SU-DHL-6 (cell line): ENCODE measurements around the gene SOX13.

Source experiments
- H2AFZ ChIP-seq: fragments of 200-600 bp; sonication (generic); 2 replicates; pipeline ENCODE4 v1.6.1; 2014; ENCODE audit warnings: low read depth, mild to moderate bottlenecking, moderate library complexity, mixed read lengths, antibody characterized with exemption, low read length; ENCODE audit not compliant: severe bottlenecking
- H3F3A ChIP-seq: fragments of 200-600 bp; shearing (Covaris generic); 2 replicates; pipeline ENCODE4 v1.6.0; 2016; ENCODE audit warnings: antibody characterized with exemption, mild to moderate bottlenecking; ENCODE audit not compliant: insufficient read depth
- H3K27ac ChIP-seq: fragments of 200-600 bp; sonication (generic); 2 replicates; pipeline ENCODE4 v1.5.1; 2016; ENCODE audit warnings: low read depth, mild to moderate bottlenecking, low read length, moderate library complexity, mixed read lengths
- H3K27me3 ChIP-seq: fragments of 200-600 bp; sonication (generic), shearing (Covaris generic); 2 replicates; pipeline ENCODE4 v1.6.0; 2014; ENCODE audit warnings: mild to moderate bottlenecking, low read length
- H3K36me3 ChIP-seq: fragments of 200-600 bp; sonication (generic); 2 replicates; pipeline ENCODE4 v1.6.1; 2014; ENCODE audit warnings: mild to moderate bottlenecking, low read length, mixed read lengths
- H3K4me2 ChIP-seq: fragments of 300-600, 200-600 bp; shearing (Covaris generic), sonication (generic); 2 replicates; pipeline ENCODE4 v1.6.0; 2014; ENCODE audit warnings: low read length, low read depth, mild to moderate bottlenecking; ENCODE audit not compliant: poor library complexity, severe bottlenecking
- H3K4me3 ChIP-seq: fragments of 200-600 bp; sonication (generic); 2 replicates; pipeline ENCODE4 v1.5.1; 2014; ENCODE audit warnings: antibody characterized with exemption, low read length, mild to moderate bottlenecking, mixed read lengths; ENCODE audit not compliant: insufficient read depth, poor library complexity, severe bottlenecking
- H3K79me2 ChIP-seq: fragments of 200-600 bp; sonication (generic); 2 replicates; pipeline ENCODE4 v1.6.1; 2014; ENCODE audit warnings: mild to moderate bottlenecking, low read length, moderate library complexity; ENCODE audit not compliant: insufficient read depth
- H3K9ac ChIP-seq: fragments of 200-600 bp; sonication (generic); 2 replicates; pipeline ENCODE4 v1.7.0; 2014; ENCODE audit warnings: mild to moderate bottlenecking, low read length
- H3K9me2 ChIP-seq: fragments of 200-600 bp; sonication (generic); replicated peaks from 2 replicates; pipeline ENCODE4 v1.6.1; 2014; ENCODE audit warnings: low read length; ENCODE audit not compliant: insufficient read depth
- H3K9me3 ChIP-seq: fragments of 200-600 bp; sonication (generic); 2 replicates; pipeline ENCODE4 v1.6.1; 2014; ENCODE audit warnings: low read length, mixed read lengths; ENCODE audit not compliant: insufficient read depth
- H4K20me1 ChIP-seq: fragments of 200-600 bp; sonication (generic); 2 replicates; pipeline ENCODE4 v1.6.1; 2014; ENCODE audit warnings: low read depth, mild to moderate bottlenecking, antibody characterized with exemption, low read length, moderate library complexity, mixed read lengths
- CTCF ChIP-seq: fragments of 200-600 bp; sonication (generic); IDR thresholded peaks from one replicate; pipeline ENCODE4 v1.5.1; 2017; ENCODE audit warnings: antibody characterized with exemption, mild to moderate bottlenecking, low read length, moderate library complexity; ENCODE audit not compliant: insufficient read depth, poor library complexity, severe bottlenecking
- EZH2phosphoT487 ChIP-seq: fragments of 200-600 bp; sonication (generic), shearing (Covaris generic); conservative IDR thresholded peaks from 2 replicates; pipeline ENCODE4 v1.6.1; 2018; ENCODE audit warnings: mild to moderate bottlenecking, antibody characterized with exemption, low read length, moderate library complexity, mixed read lengths

The SOX13 gene

GRCh38 chr1:204084247-204084772 is 11.4 kb downstream of the SOX13 start:
- Histone ChIP-seq H3K9me3 (no peaks in the 10 kb centered on the region), H3F3A (no peaks in the 10 kb centered on the region), H3K36me3 (no peaks in the 10 kb centered on the region), H4K20me1 (no peaks in the 10 kb centered on the region), H3K9me2 (no peaks in the 10 kb centered on the region), H3K9ac (no peak overlapping the region), H3K79me2 (no peaks in the 10 kb centered on the region), H3K27ac (no peak overlapping the region), H3K27me3 (no peaks in the 10 kb centered on the region), H2AFZ (no peak overlapping the region), H3K4me2 (no peak overlapping the region), H3K4me3 (no peak overlapping the region)
- TF ChIP-seq EZH2phosphoT487 = no peak
- no peak for TF ChIP-seq CTCF

- Histone ChIP-seq H3K4me3 (no peak overlapping the region), H3K9me3 (no peaks in the 10 kb centered on the region), H3K27me3 (no peaks in the 10 kb centered on the region), H3F3A (no peaks in the 10 kb centered on the region), H4K20me1 (no peaks in the 10 kb centered on the region), H3K9ac (no peak overlapping the region), H2AFZ (no peak overlapping the region), H3K4me2 (no peak overlapping the region), H3K79me2 (no peaks in the 10 kb centered on the region), H3K36me3 (no peaks in the 10 kb centered on the region), H3K27ac (no peak overlapping the region), H3K9me2 (no peaks in the 10 kb centered on the region)
- TF ChIP-seq EZH2phosphoT487 = no peak
- no peak for TF ChIP-seq CTCF
Observed at GRCh38 chr1:204085876-204086275, 13.0 kb downstream of the SOX13 start.

- H3K9ac ChIP-seq = no peak overlapping the region
- no peak overlapping the region for H3K4me2 ChIP-seq
- no peaks in the 10 kb centered on the region for H4K20me1 ChIP-seq
- H3K27ac ChIP-seq = no peak overlapping the region
- no peaks in the 10 kb centered on the region for H3K27me3 ChIP-seq
- H3K9me2 ChIP-seq = no peaks in the 10 kb centered on the region
- H3K36me3 ChIP-seq = no peaks in the 10 kb centered on the region
- no peak for TF ChIP-seq EZH2phosphoT487
- TF ChIP-seq CTCF = no peak
- H3K79me2 ChIP-seq = no peaks in the 10 kb centered on the region
- no peaks in the 10 kb centered on the region for H3K9me3 ChIP-seq
- H2AFZ ChIP-seq = no peak overlapping the region
- no peak overlapping the region for H3K4me3 ChIP-seq
- no peaks in the 10 kb centered on the region for H3F3A ChIP-seq
Observed at GRCh38 chr1:204087181-204087892, 14.4 kb downstream of the SOX13 start.
